GM12873 (cell line): ENCODE results near the gene TRMT61A.

Experiments used
- TF ChIP-seq, protein P1 (sequence below): IDR thresholded peaks from 2 replicates; pipeline ENCODE4 v1.5.1; 2012; ENCODE audit warnings: low read depth, mild to moderate bottlenecking, moderate library complexity, low read length, control low read depth; ENCODE audit not compliant: insufficient read depth; ENCODE audit errors: missing control alignments

The TRMT61A gene

GRCh38 chr14:103526247-103526913 is 2.6 kb upstream of the TRMT61A start:
- TF ChIP-seq, protein P1, sequence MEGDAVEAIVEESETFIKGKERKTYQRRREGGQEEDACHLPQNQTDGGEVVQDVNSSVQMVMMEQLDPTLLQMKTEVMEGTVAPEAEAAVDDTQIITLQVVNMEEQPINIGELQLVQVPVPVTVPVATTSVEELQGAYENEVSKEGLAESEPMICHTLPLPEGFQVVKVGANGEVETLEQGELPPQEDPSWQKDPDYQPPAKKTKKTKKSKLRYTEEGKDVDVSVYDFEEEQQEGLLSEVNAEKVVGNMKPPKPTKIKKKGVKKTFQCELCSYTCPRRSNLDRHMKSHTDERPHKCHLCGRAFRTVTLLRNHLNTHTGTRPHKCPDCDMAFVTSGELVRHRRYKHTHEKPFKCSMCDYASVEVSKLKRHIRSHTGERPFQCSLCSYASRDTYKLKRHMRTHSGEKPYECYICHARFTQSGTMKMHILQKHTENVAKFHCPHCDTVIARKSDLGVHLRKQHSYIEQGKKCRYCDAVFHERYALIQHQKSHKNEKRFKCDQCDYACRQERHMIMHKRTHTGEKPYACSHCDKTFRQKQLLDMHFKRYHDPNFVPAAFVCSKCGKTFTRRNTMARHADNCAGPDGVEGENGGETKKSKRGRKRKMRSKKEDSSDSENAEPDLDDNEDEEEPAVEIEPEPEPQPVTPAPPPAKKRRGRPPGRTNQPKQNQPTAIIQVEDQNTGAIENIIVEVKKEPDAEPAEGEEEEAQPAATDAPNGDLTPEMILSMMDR, result no peak

DNA sequence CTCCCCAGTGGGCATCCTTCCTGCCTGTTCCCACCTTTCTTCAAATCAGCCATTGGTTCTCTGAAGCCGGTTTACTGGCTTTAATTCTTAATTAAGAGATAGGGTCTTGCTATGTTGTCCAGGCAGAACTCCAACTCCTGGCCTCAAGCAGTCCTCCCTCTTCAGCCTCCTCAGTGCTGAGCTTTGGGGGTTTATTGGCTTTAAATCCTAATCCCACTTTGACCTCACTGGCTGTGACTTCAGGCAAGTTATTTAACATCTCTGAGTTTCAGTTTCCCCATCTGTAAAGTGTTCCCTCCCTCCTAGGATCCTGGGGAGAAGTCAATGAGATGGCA is 2.1 kb upstream of the TRMT61A start:
- TF ChIP-seq, protein P1, result no peak

- TF ChIP-seq, protein P1, result no peak
Observed at GRCh38 chr14:103527408-103528145, 1.4 kb upstream of the TRMT61A start.

DNA sequence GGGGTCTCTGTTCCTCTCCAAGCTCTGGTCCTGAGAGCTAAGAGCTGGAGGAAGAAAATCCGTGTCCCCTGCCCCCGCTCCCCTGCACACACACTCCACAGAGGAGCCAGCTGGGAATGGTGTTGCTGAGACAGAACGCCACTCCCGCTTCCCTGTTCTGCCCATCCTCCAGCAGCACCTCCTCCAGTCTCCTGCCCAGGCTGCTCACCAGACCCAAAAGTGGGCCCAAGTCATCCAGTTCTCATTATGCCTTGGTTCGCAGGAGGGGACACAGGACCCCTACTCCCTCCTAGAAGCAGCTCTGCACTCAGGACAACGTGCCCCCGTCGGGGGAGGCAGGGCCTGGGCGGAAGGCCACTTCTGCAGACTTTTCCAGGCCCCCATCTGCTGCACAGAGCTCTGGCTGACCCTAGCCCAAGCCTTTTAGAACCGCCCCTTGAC is 830 bp upstream of the TRMT61A start:
- TF ChIP-seq, protein P1, result no peak

- TF ChIP-seq, protein P1, result no peak
Observed at GRCh38 chr14:103529383-103530365, 678 bp downstream of the TRMT61A start.

- TF ChIP-seq, protein P1, result no peak
Observed at GRCh38 chr14:103530390-103530789, 1.4 kb downstream of the TRMT61A start.

GRCh38 chr14:103530831-103531230 is 1.8 kb downstream of the TRMT61A start:
- TF ChIP-seq, protein P1, result no peak
